ENCODE measurements around the gene PPP1R9B. TPM values are rescaled to one million over a fixed set of nuclear protein-coding genes. Genes with fewer than 3 reads are reported as not detected.

Gene PPP1R9B
- total RNA-seq, 1 donor from 2014 or later = 179 TPM

DNA sequence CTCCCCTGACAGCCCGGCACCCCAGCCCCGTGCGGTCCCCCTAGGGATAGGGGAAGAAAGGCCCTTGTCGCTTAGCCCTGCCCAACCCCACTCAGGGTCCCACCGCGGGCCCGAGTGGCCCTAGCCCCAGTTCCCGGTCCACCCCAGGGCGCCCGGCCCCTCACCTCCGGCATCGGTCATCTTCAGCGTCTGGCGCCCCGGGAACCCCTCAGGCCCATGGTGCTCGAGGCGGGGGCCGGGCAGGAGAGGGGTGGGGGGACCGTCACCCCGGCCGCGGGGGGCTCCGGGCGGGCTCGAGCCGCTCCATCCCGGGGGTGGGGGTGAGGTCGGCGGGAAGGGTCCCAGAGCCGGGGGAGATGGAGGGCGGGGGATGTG, 21.1 kb downstream of the PPP1R9B start:
- intact Hi-C loops (cut with micrococcal nuclease) = no loop called here

DNA sequence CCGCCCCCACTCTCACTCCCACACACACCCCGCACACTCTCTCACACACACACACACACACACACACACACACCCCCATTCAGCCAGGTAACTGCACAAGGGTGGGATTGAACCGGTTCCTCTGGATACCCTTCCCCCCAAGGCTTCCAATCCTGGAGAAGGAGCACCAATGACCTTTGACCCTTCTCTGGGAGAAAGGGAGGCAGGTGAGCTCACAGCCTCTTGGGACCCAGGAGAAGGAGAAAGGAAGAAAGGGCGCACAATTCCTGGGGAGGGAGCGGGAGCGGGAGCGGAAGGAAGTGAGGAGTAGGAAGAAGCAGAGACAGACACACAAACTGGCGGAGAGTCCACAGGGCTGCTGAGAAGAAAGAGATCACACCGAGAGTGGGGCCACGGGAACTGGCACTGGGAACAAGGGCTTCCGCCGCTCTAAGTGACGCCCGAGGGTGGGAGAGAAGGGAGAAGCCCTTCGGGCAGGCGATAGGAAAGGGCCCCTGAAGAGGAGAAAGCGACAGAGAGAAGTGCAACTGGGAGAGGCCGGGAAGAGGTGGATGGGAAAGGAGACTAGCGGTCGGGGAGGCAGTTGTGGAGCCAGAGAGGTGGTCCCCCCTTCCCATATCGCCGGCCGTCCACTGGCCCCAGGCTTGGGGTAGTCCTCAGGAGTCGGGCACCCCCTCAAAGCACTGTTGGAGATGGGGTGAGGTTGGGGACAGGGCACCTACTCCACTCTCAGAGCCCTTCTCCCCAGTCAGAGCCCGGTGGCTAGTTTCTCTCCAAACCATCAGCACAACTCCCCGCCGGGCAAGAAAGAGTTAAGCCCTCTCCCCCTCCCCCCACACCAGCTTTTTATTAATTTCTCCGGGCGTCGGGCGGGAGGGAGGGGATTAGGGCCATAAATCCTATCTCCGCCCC, 21.8 kb downstream of the PPP1R9B start:
- intact Hi-C loops (cut with micrococcal nuclease) = no loop called here

DNA sequence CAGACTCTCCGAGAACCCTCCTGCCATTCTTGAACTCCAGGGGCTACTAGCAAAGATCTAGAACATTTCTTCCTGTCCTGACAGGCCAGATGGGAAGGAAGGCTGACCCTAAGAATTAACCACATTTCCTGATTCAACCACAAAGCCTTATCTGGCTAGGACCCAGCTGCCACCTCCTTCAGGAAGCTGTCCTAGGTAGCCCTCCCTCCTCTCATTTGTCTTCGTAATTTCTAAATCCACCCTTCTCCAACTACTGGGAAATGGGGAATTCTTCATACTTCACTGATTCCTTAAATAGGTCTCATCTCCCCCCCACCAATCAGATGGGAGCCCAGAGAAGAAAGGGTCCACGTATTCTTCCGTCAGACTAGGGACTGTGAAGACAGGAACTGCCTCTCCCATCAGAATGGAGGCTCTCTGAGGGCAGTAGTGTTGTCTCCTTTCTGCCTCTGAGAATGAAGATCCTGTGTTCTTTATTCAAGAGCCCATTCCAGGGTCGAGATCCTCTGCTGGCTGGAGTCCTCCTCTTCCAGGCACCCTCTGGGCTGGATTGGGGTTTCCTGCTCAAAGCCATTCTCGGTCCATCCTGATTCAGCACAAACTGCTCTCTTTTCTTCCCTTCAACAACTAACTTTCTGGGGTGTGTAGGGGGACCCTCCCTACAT, 22.6 kb downstream of the PPP1R9B start:
- intact Hi-C loops (cut with micrococcal nuclease) = no loop called here

DNA sequence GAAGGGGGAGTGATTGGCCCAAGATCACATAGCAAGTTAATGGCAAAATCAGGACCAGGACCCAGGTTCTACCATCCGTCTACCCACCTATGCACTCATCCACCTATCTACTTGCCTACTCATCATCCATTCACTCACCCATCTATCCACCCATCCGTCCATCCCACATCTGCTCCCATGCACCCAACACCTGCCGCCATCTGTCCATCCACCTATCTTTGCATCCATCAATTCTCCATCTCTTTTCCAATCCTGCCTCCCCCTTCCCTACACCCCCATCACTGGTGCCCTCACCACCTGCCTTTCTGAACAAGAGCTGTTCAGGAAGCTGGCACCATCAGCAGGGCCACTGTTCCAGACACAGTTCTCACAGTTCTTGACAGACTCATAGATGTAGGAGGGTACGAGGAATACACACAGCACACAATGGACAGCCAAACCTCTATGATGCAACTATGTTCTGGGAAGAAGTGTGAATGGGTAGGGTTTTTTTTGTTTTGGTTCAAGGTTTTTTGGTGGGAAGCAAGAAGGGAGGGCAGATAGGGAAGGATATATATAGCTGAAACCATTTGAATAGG, 25.0 kb downstream of the PPP1R9B start:
- intact Hi-C loops (cut with micrococcal nuclease) = no loop called here

DNA sequence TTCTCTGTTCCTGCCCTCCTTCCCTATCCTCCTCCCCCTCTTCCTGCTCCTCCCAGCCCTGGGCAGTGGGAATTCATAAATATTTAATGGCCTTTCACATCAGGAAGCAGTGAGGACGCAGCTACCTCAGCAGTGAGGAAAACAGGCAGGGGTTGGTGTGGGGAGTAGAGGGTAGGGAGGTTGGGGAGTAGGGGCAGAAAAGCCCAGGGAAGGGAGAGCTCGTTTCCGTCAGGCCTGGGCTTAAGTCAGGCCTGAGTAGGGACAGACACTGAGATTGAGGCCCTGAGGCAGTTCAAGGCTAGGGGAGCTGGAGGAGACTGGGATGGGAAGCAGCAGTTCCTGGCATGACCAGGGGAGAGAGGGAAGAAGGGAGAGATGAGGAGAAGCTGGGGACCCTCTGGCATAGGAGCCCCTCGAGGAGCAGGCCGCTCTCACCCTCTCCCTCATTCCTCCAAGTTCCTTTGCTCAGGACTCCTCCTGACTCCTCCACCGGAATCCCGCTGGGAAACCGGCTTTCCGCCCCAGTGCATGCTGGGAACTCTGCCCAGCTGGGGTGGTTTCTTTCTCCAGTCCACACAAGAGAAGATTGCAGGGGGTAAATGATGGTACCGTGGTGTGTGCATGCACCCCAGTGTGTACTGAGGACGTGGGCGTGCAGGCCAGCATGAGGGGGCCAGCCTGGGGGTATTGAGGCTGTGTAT, 26.7 kb downstream of the PPP1R9B start:
- intact Hi-C loops (cut with micrococcal nuclease) = no loop called here

DNA sequence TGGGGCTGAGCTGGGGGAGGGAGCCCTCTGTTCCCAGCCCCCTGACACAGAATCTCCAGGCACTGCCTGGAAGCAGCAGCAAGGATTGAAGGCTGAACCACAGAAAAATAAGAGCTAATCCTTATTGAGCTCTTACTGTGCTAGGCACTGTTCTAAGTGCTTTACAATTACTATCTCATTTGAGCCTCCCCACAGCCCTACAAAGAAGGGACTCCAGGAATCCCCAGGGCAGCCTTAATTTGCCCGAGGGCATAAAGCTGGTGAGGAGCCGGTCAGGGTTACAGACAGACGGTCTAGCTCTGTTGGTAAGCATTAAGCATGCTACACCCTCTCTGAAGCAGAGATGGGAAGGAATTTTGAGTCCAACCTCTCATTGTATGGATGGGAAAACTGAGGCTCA, 27.5 kb downstream of the PPP1R9B start:
- intact Hi-C loops (cut with micrococcal nuclease) = no loop called here

DNA sequence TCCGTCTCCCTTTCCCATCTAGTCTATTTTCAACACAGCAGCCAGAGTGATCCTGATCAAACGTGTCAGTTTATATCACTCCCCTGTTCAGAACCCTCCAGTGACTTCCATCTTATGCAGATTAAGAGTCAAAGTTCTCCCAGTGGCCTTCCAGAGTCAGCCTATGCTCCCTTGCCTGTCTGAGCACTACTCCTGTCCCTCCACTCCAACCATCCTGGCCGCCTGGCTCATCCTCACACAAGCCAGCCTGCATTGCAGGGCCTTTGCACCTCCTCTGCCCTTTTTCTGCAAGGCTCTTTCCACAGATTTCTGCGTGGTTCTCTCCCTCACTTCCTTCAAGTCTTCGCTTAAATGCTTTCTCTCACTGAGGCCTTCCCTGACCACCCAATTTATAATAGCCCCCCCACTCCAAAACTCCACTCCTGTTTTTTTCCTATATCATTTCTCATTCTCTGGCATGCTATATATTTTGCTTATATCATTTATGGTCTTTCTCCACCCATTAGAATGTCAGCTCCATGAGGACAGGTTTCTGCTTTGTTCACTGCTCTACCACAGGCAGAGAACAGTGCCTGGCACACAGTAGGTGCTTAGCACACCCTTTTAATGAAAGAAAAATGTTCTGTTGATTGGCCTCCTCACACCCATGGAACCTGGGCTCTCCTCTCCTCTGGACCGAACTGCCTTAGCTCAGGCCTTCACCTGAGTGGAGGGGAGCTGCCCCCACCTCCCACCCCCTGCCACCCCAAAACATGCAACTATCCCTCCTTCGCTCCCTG, 29.8 kb downstream of the PPP1R9B start:
- intact Hi-C loops (cut with micrococcal nuclease) = no loop called here

DNA sequence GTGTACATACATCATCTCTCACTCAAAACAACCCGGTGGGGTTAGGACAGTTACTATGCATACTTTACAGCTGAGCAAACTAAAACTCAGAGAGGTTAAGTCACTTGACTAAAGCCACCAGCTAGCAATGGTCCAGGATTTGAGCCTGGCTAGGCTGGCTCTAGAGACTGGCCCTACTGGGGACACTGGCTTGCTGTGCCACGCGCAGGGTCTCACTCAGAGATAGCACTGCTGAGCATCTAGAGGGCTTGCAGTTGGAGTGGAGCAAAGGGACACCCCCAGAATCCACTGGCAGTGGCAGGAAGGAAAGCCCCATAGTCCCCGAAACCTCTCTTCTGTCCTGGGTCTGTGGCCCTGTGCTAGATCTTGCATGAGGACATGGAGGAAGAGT, 31.7 kb downstream of the PPP1R9B start:
- intact Hi-C loops (cut with micrococcal nuclease) = no loop called here

DNA sequence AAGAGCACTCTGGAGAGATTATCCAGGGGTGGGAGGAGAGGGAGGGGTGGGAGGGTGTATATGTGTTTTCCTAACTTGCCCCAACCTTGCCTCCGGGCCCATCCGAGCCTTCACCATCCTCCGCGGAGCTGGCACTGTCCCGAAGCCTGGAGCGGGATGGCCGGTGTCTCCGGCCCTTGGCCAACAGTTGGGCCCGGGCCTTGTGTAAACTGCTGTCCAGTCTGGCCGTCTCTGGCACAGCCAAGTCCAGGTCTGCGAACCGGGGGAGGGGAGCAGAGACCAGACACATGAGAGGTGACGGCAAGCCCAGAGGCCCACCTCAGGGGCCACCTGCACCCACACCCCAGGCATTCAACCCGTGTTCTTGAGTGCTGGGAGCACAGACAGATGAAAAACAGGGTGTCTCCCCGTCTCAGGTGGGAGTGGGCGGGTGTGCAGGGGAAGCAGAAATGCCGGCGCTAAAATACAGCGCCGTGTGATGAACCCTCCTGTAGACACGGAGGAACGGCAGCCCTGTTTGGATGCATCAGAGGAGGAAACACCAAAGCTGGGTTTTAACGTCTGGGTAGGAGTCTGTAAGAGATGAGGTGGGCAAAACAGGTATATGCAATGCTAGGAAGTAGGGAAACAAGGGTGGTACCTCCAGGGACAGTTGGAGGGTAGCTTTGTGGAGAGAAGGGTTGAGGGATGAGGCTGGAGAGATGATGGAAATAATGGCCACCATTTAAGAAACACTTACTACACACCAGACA, 32.2 kb downstream of the PPP1R9B start:
- intact Hi-C loops (cut with micrococcal nuclease) = no loop called here

DNA sequence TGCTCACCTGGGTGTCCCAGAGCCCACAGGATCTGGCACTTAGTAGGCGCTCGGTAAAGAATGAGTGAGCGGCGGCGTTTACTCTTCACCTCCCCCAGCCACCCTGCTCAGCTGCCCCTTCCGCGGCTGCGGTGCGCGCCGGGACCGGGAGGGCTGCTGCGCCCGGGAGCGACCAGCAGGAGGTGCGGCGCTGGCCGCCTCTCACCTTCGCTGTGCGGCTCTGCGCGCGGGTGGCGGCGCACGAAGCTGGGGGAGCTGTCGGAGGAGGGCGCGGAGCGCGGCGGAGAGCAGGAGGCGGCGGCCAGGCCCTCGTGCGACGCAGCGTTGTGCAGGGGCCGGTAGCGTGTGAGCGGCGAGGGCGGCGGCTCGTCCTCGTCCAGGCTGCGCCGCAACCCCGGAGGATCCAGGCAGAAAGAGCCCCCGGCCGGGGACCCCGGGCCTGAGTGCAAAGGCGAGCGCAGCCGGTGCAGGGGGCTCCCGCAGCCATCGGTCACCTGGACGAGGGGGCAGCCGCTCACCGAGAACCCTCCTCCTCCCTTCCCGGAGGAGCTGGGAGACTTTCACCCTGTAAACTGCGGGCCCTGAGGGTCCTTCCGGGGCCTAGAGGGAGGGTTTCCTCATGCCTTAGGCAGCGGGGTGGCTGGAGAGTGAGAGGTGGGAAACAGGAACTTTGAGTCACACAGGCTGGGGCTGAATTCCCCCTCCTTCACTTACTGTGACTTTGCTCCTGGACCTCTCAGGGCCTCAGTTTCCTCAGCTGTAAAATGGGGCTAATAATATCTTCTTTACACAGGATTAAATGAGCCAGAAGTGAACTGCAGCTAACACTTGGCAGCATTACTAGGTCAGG, 33.0 kb downstream of the PPP1R9B start:
- intact Hi-C loops (cut with micrococcal nuclease) = no loop called here

DNA sequence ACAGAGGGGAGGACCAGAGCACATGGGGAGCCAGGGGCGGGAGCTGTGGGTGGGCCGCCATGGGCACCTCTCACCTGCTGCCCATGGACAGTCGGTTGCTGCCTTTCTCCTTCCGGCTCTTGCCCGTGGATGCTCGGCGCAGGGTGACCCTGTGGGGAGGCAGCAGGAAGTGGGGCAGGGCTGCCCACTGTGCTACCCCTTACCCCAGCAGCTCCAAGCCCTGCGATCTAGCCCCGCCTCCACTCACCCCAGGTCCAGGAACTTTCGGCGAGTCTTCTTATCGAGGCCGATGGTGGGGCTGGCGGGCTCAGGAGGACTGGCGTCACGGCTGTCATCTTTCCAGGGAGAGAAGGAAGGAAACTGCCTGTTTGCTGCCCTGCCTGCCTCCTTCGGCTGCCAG, 34.7 kb downstream of the PPP1R9B start:
- intact Hi-C loops (cut with micrococcal nuclease) = loop anchor here (1.0 kb wide), 3 partner anchors 15 to 83 kb away; partner anchors contain the start of gene SAMD14

DNA sequence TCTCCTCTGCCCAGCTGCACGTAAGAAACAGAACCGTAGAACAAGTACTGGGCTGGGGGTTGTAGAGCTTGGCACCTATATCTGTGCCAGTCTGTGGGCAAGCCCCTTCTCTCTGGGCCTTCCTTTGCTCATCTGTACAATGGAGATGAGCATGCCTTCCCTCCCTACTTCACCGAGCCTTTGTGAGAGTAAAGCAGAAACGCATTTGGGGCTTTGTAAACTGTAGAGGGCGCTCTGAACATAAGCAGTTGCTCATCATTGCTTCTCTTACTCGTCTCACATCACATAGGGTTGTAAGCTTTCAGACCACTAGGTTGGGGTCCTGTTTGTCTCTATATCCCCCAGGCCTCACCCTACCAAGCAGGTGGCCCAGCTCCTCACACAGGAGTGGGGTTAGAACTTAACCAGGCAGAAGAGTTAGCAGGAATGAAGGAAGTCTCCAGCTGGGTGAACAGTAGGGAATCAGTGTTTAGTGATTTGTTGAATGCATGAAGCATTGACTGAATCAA, 35.6 kb downstream of the PPP1R9B start:
- intact Hi-C loops (cut with micrococcal nuclease) = loop anchor here (1.0 kb wide), 3 partner anchors 15 to 83 kb away; partner anchors contain the start of gene SAMD14

DNA sequence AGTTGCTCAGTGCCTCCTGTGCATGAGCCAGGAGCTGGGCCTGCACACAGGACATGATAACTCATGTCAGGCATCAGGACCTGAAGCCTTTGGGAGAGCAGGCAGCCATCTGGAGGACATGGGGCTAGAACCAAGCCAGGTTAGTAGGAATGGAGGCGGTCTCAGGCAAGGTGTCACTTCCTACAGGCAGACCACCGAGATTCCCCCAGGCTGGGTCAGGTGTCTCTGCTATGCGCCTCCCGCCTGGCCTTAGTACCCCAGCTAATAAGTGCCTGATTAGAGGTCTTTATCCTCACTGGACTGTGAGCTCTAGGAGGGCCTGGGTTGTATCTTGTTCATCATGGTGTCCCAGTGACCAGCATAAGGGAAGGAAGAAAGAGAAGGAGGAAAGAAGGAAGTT, 36.1 kb downstream of the PPP1R9B start:
- intact Hi-C loops (cut with micrococcal nuclease) = no loop called here

DNA sequence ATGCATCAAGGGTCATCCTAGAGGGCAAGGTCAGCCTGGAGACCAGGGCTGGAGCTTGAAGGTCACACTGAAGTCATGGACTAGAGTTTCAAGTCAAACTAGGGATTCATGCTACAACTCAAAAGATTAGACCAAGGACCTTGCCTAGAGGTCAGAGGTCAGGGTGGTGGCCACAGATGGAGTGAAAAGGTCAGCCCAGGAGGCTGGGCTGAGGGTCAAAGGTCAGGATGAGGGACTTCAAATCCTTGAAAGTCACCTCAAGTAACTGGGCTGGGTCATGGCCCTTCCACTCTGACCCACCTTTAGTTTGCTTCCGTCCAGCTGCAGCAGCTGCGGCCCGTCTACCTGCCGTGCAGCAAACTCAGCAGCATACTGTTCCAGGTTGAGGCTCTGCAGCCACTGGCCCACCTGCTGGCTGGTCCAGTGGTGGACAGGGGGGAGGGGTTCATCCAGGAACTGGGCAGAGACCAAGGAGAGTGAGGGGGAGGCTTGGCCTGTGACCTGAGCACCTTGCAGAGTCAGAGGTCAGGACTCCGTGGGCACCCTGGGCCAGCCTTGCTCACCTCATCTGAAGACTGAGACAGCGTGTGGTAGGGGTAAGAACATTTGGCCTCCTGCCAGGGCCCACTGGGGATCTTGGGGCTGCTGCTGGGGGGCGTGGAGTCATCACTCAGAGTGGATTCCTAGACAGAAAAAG, 36.7 kb downstream of the PPP1R9B start:
- intact Hi-C loops (cut with micrococcal nuclease) = no loop called here

DNA sequence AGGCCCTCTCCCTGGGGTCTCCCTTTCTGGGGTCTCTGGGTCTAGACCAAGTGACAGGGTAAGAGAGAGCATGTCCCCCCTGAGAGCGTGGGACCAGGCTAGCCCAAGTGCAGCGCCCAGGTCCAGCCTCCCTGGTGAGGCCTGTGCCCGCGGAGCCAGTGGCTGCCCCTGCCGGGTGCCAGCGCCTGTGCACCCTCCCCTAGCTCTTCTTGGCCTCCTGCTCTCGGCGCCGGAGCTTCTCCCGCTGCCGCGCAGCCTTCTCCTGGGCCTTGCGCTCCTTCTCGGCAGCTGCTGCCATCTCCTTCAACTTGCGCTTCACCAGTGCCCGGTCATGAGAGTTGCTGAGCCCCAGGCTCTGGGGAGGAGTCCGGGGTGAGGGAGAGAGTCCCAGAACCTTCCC, 37.8 kb downstream of the PPP1R9B start:
- intact Hi-C loops (cut with micrococcal nuclease) = no loop called here

DNA sequence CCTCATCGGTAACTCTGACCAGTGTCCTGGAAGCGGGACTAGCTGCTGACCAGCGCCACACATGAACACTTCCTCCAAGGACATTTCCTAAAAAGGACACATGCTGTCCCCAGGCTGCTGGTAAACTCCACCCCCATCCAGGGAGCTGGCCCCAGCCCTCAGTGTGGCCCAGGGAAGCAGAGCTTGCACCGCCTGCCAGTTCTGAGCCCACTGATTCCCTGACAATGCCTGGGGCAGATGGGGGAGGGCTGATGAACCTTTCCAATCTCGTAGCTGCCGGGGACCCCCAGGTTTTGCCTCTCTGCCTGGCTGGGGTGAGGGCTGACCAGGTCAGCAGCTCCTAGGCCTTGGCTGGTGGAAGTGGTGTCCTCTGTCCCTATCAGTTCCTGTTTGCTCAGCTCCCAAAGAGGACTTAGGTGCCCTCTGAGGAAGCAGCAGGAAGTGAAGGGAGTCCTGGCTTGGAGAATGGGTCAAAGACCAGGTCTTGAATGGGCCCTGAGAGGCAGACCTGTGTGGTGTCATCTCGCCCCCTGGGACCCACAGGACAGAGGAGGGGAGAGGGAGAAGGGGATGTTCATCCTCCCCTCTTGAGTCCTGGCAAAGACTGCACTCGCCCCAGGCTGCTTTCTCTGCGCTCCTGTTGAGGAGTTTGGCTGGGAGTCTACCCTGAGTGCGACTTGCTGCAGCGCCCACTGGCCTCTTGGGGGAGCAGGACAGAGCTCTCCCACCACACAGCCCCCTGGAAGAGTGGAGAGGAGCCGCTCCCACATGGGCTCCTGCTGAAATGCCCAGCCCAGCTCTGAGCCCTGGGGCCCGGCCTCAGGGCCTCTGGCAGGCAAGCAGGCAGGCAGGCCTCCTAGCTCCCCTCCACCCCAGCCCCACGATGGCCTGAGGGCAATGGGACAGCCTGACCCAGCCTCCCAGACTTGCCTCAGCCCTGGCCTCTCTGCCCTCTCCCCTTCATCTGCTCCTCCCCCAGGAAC, 38.5 kb downstream of the PPP1R9B start:
- intact Hi-C loops (cut with micrococcal nuclease) = no loop called here

Measured in T-helper 1 cell treated with Interleukin-12 subunit alpha and Interleukin-12 subunit beta and Interleukin-4 antibody, amounts not matched to agents 30 ng/mL and 1 ng/mL, for 36 hours (primary cell).